A549 (cell line): ENCODE data around the gene NXPH4.

ENCODE experiments used
- EHMT2 ChIP-seq: fragments of 200-600 bp; sonication (generic); IDR thresholded peaks from 2 replicates; pipeline ENCODE4 v1.6.1; 2016; ENCODE audit warnings: antibody characterized with exemption, low read depth, mild to moderate bottlenecking, moderate library complexity
- FOSL2 ChIP-seq, 2 experiments: fragments of 450-650 bp in 1 of 2; fragments of >200 bp in 1 of 2; sonication (Bioruptor Twin) in 1 of 2; formaldehyde crosslinking; IDR thresholded peaks; 2 replicates each; pipeline versions ENCODE4 v1.5.0 to v1.6.1; 2016 to 2020; ENCODE audit warnings: mild to moderate bottlenecking in 1 of 2, moderate library complexity in 1 of 2
- HDAC2 ChIP-seq: fragments of 200-600 bp; sonication (generic); IDR thresholded peaks from 2 replicates; pipeline ENCODE4 v1.6.1; 2016
- MAFK ChIP-seq: fragments of 450-650 bp; IDR thresholded peaks from 2 replicates; pipeline ENCODE4 v1.6.1; 2014; ENCODE audit not compliant: partially characterized antibody
- MAZ ChIP-seq: fragments of 150-350 bp; IDR thresholded peaks from 2 replicates; pipeline ENCODE4 v1.6.1; 2014; ENCODE audit warnings: antibody characterized with exemption, low read depth, low read length, borderline replicate concordance
- NR3C1 ChIP-seq: fragments of >200 bp; sonication (Bioruptor Twin); formaldehyde crosslinking; IDR thresholded peaks from 3 replicates; pipeline ENCODE4 v1.6.1; 2017
- SMC3 ChIP-seq: fragments of >200 bp; sonication (Bioruptor Twin); formaldehyde crosslinking; IDR thresholded peaks from 3 replicates; pipeline ENCODE4 v1.6.1; 2018; ENCODE audit warnings: inconsistent platforms
- ZSCAN20 ChIP-seq: fragments of 250-450 bp; sonication (Bioruptor Pico); IDR thresholded peaks from 2 replicates; pipeline ENCODE4 v1.8.0; 2022; ENCODE audit warnings: mild to moderate bottlenecking, moderate library complexity
- TF ChIP-seq, protein P1 (sequence below): IDR thresholded peaks from 2 replicates; pipeline ENCODE4 v1.6.1; 2012
- TF ChIP-seq, protein P2 (sequence below): fragments of >200 bp; sonication (Bioruptor Twin); formaldehyde crosslinking; IDR thresholded peaks from 3 replicates; pipeline ENCODE4 v1.5.1; 2016

DNA sequence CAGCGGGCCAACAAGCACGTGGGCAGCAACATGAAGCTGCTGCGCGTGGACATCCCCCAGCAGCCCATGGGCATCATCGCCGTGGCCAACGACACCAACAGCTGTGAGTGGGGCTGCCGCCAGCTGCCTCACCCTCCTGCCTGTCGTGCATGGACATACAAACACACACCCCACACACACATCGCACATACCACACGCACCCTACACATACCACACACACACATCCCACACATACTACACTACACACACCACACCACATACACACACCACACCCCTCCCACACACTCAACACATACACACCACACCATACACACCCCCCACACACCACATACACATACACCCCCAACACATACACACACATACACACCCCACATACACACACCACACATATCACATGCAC lies 25.2 kb upstream of the NXPH4 start:
- TF ChIP-seq, protein P1, sequence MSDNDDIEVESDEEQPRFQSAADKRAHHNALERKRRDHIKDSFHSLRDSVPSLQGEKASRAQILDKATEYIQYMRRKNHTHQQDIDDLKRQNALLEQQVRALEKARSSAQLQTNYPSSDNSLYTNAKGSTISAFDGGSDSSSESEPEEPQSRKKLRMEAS = no peak
- TF ChIP-seq SMC3 = no peak
- TF ChIP-seq NR3C1 = no peak
- TF ChIP-seq, protein P2, sequence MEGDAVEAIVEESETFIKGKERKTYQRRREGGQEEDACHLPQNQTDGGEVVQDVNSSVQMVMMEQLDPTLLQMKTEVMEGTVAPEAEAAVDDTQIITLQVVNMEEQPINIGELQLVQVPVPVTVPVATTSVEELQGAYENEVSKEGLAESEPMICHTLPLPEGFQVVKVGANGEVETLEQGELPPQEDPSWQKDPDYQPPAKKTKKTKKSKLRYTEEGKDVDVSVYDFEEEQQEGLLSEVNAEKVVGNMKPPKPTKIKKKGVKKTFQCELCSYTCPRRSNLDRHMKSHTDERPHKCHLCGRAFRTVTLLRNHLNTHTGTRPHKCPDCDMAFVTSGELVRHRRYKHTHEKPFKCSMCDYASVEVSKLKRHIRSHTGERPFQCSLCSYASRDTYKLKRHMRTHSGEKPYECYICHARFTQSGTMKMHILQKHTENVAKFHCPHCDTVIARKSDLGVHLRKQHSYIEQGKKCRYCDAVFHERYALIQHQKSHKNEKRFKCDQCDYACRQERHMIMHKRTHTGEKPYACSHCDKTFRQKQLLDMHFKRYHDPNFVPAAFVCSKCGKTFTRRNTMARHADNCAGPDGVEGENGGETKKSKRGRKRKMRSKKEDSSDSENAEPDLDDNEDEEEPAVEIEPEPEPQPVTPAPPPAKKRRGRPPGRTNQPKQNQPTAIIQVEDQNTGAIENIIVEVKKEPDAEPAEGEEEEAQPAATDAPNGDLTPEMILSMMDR = no peak
- no peak for TF ChIP-seq MAZ
- no peak for TF ChIP-seq EHMT2
- no peak for TF ChIP-seq FOSL2 (IDR thresholded peaks at IDR 0.05)
- TF ChIP-seq FOSL2 (CRISPR knock-in tag; IDR thresholded peaks at IDR 0.05) = no peak
- no peak for TF ChIP-seq MAFK
- no peak for TF ChIP-seq HDAC2
- no peak for TF ChIP-seq ZSCAN20
